H1 (cell line): ENCODE data around the gene C3AR1. TPM values are rescaled to one million over a fixed set of nuclear protein-coding genes. Genes with fewer than 3 reads are reported as not detected.

Source experiments
- CTCF ChIA-PET: fragments of 300-600 bp; sonication (Branson Sonifier 250); formaldehyde crosslinking; loops from one replicate; lab custom pipeline; 2021; ENCODE audit not compliant: partially characterized antibody; lab: Charles Lee
- POLR2A ChIA-PET: fragments of 300-600 bp; sonication (Branson Sonifier 250); formaldehyde crosslinking; loops from one replicate; lab custom pipeline; 2021; ENCODE audit warnings: inconsistent platforms; ENCODE audit not compliant: partially characterized antibody; lab: Charles Lee
- DNase-seq, 2 experiments: peaks; one replicate each; pipeline versions ENCODE4 v3.0.0 to v3.0.0-alpha.2; 2010 to 2022; ENCODE audit warnings: low spot score in 2 of 2, low read depth in 1 of 2, mixed read lengths in 1 of 2
- FAIRE-seq: peaks from 2 replicates; lab custom pipeline; 2011; peaks lifted over from hg19 to GRCh38; lab: Jason Lieb, UNC
- H2AFZ ChIP-seq: 2 replicates; pipeline ENCODE4 v1.8.1; 2012; ENCODE audit warnings: low read length, inconsistent platforms
- H2AK5ac ChIP-seq: 2 replicates; pipeline ENCODE4 v1.6.1; 2013; ENCODE audit warnings: low read depth, low read length
- H2BK120ac ChIP-seq: replicated peaks from 2 replicates; pipeline ENCODE3; 2013; ENCODE audit warnings: low read depth, low read length, inconsistent platforms
- H2BK12ac ChIP-seq: 2 replicates; pipeline ENCODE4 v1.6.1; 2013; ENCODE audit warnings: low read depth, low read length
- H2BK15ac ChIP-seq: 2 replicates; pipeline ENCODE4 v1.6.1; 2013; ENCODE audit warnings: low read length
- H2BK20ac ChIP-seq: 2 replicates; pipeline ENCODE4 v1.6.1; 2013; ENCODE audit warnings: low read length
- H2BK5ac ChIP-seq: 2 replicates; pipeline ENCODE4 v1.6.1; 2013; ENCODE audit warnings: low read depth, low read length
- H3K14ac ChIP-seq: 2 replicates; pipeline ENCODE4 v1.6.1; 2013; ENCODE audit warnings: inconsistent platforms; ENCODE audit not compliant: insufficient read length
- H3K18ac ChIP-seq: 2 replicates; pipeline ENCODE4 v1.6.1; 2013; ENCODE audit warnings: low read length; ENCODE audit errors: extremely low read depth
- H3K23ac ChIP-seq: 2 replicates; pipeline ENCODE4 v1.6.1; 2013; ENCODE audit warnings: inconsistent platforms; ENCODE audit not compliant: insufficient read length
- H3K23me2 ChIP-seq: 2 replicates; pipeline ENCODE4 v1.6.1; 2013; ENCODE audit warnings: low read depth, low read length
- H3K27ac ChIP-seq: 2 replicates; pipeline ENCODE4 v1.6.1; 2011; ENCODE audit warnings: low read depth, low read length, inconsistent platforms
- H3K27me3 ChIP-seq, 4 experiments: replicated peaks in 1 of 4; 1 replicate in 1 of 4; 2 replicates in 3 of 4; pipeline versions ENCODE4 v1.6.1 to v1.8.1; 2011 to 2013; ENCODE audit warnings: low read length in 3 of 4, mild to moderate bottlenecking in 3 of 4, inconsistent platforms in 2 of 4, mixed read lengths in 2 of 4, moderate library complexity in 1 of 4; ENCODE audit not compliant: control insufficient read depth in 3 of 4, insufficient read depth in 3 of 4; ENCODE audit errors: extremely low read depth in 1 of 4
- H3K36me3 ChIP-seq, 4 experiments: 2 replicates each; pipeline versions ENCODE4 v1.6.1 to v1.8.1; 2011 to 2013; ENCODE audit warnings: mild to moderate bottlenecking in 4 of 4, low read length in 3 of 4, moderate library complexity in 2 of 4, control low read depth in 1 of 4, inconsistent platforms in 1 of 4; ENCODE audit not compliant: insufficient read depth in 4 of 4, control insufficient read depth in 2 of 4
- H3K4ac ChIP-seq: replicated peaks from 2 replicates; pipeline ENCODE3; 2013; ENCODE audit warnings: low read length, low read depth, mixed read lengths, inconsistent platforms; ENCODE audit not compliant: insufficient read length
- H3K4me1 ChIP-seq, 4 experiments: replicated peaks in 1 of 4; 1 replicate in 1 of 4; 2 replicates in 3 of 4; pipeline versions ENCODE4 v1.6.1 to v1.8.1; 2011 to 2013; ENCODE audit warnings: low read length in 3 of 4, inconsistent platforms in 2 of 4, mixed read lengths in 1 of 4; ENCODE audit not compliant: insufficient read depth in 4 of 4, control insufficient read depth in 3 of 4
- H3K4me2 ChIP-seq, 2 experiments: 2 replicates each; pipeline versions ENCODE4 v1.6.1 to v1.8.1; 2011 to 2013; ENCODE audit warnings: low read depth in 2 of 2, low read length in 2 of 2, control low read depth in 1 of 2, inconsistent platforms in 1 of 2, mild to moderate bottlenecking in 1 of 2; ENCODE audit not compliant: insufficient read depth in 1 of 2
- H3K4me3 ChIP-seq, 4 experiments: fragments of 200-600, 300-600 bp in 1 of 4; sonication (generic), shearing (Covaris generic), sonication (Bioruptor Twin) in 1 of 4; 2 replicates each; pipeline versions ENCODE4 v1.5.1 to v1.8.1; 2011 to 2016; ENCODE audit warnings: low read length in 4 of 4, low read depth in 3 of 4, control low read depth in 2 of 4, inconsistent platforms in 2 of 4, mild to moderate bottlenecking in 2 of 4, mixed read lengths in 1 of 4, moderate library complexity in 1 of 4; ENCODE audit not compliant: insufficient read depth in 2 of 4; ENCODE audit errors: extremely low read depth in 1 of 4
- H3K56ac ChIP-seq: replicated peaks from 2 replicates; pipeline ENCODE3; 2013; ENCODE audit warnings: low read depth, mild to moderate bottlenecking, mixed read lengths, low read length, inconsistent platforms; ENCODE audit not compliant: insufficient read length
- H3K79me1 ChIP-seq: 2 replicates; pipeline ENCODE4 v1.6.1; 2013; ENCODE audit warnings: low read depth, low read length, control low read depth
- H3K79me2 ChIP-seq, 2 experiments: 2 replicates each; pipeline versions ENCODE4 v1.6.1 to v1.8.1; 2012 to 2013; ENCODE audit warnings: low read length in 2 of 2, mild to moderate bottlenecking in 2 of 2, inconsistent platforms in 1 of 2; ENCODE audit not compliant: insufficient read depth in 2 of 2, control insufficient read depth in 1 of 2
- H3K9ac ChIP-seq, 4 experiments: replicated peaks in 1 of 4; 1 replicate in 1 of 4; 2 replicates in 3 of 4; pipeline versions ENCODE4 v1.6.1 to v1.8.1; 2011 to 2013; ENCODE audit warnings: low read depth in 3 of 4, low read length in 3 of 4, control low read depth in 2 of 4, mild to moderate bottlenecking in 2 of 4, moderate library complexity in 2 of 4, inconsistent platforms in 1 of 4; ENCODE audit errors: extremely low read depth in 1 of 4
- H3K9me3 ChIP-seq, 2 experiments: 2 replicates each; pipeline versions ENCODE4 v1.6.1 to v1.8.1; 2012 to 2013; ENCODE audit warnings: mild to moderate bottlenecking in 2 of 2, moderate library complexity in 2 of 2, control low read depth in 1 of 2, inconsistent platforms in 1 of 2, low read depth in 1 of 2, low read length in 1 of 2, mixed read lengths in 1 of 2; ENCODE audit not compliant: insufficient read depth in 2 of 2
- H4K20me1 ChIP-seq, 2 experiments: replicated peaks in 1 of 2; 2 replicates each; pipeline versions ENCODE3 to v1.8.1; 2011 to 2013; ENCODE audit warnings: inconsistent platforms in 2 of 2, low read length in 2 of 2, mild to moderate bottlenecking in 1 of 2; ENCODE audit not compliant: insufficient read depth in 2 of 2, control insufficient read depth in 1 of 2
- H4K5ac ChIP-seq: 2 replicates; pipeline ENCODE4 v1.6.1; 2013; ENCODE audit warnings: low read length, low read depth, mixed read lengths, inconsistent platforms; ENCODE audit not compliant: insufficient read length
- H4K8ac ChIP-seq: 2 replicates; pipeline ENCODE4 v1.8.0; 2013; ENCODE audit warnings: mild to moderate bottlenecking, moderate library complexity, low read length, inconsistent platforms; ENCODE audit not compliant: insufficient read depth; ENCODE audit errors: extremely low read depth
- H4K91ac ChIP-seq: replicated peaks from 2 replicates; pipeline ENCODE3; 2013; ENCODE audit warnings: low read length, mixed read lengths, inconsistent platforms; ENCODE audit not compliant: insufficient read length
- BCL11A ChIP-seq, 2 experiments: IDR thresholded peaks; one replicate each; pipeline ENCODE4 v1.6.1; 2011; ENCODE audit warnings: low read depth in 2 of 2, low read length in 2 of 2, mild to moderate bottlenecking in 2 of 2
- BRCA1 ChIP-seq: IDR thresholded peaks from 2 replicates; pipeline ENCODE4 v1.6.1; 2012; ENCODE audit warnings: low read depth, low read length, improper control_type of control experiment
- CBX8 ChIP-seq: fragments of 300-800, 300-1000 bp; sonication (generic); IDR thresholded peaks from 2 replicates; pipeline ENCODE4 v1.7.1; 2016; ENCODE audit warnings: low read depth, low read length, borderline replicate concordance
- CHD2 ChIP-seq: IDR thresholded peaks from 2 replicates; pipeline ENCODE4 v1.6.1; 2012; ENCODE audit warnings: low read length, improper control_type of control experiment
- CREB1 ChIP-seq: IDR thresholded peaks from 2 replicates; pipeline ENCODE4 v1.6.1; 2012; ENCODE audit warnings: inconsistent platforms
- JUN ChIP-seq: IDR thresholded peaks from 2 replicates; pipeline ENCODE4 v1.6.1; 2011; ENCODE audit warnings: low read depth, mild to moderate bottlenecking, improper control_type of control experiment, low read length
- KDM4A ChIP-seq: IDR thresholded peaks from one replicate; pipeline ENCODE4 v1.7.1; 2012; ENCODE audit warnings: low read depth, mild to moderate bottlenecking, moderate library complexity, low read length, inconsistent platforms; ENCODE audit not compliant: severe bottlenecking
- MAFK ChIP-seq: IDR thresholded peaks from 2 replicates; pipeline ENCODE4 v1.6.1; 2012; ENCODE audit warnings: low read depth, mild to moderate bottlenecking, improper control_type of control experiment, low read length
- POLR2AphosphoS5 ChIP-seq: IDR thresholded peaks from 2 replicates; pipeline ENCODE4 v1.6.1; 2011; ENCODE audit warnings: low read depth, low read length
- POU5F1 ChIP-seq: IDR thresholded peaks from 2 replicates; pipeline ENCODE4 v1.6.1; 2011; ENCODE audit warnings: low read depth, mild to moderate bottlenecking, low read length, moderate library complexity
- RXRA ChIP-seq: IDR thresholded peaks from 2 replicates; pipeline ENCODE4 v1.6.1; 2011; ENCODE audit warnings: low read depth, mild to moderate bottlenecking, low read length, moderate library complexity; ENCODE audit not compliant: insufficient read depth
- TAF1 ChIP-seq: IDR thresholded peaks from 2 replicates; pipeline ENCODE4 v1.6.1; 2011; ENCODE audit warnings: mild to moderate bottlenecking, low read depth, low read length
- WGBS, 2 experiments: shearing (Covaris generic) in 1 of 2; methylation state at CpG; one replicate each; pipeline versions ENCODE4 v1.1.6 to v1.1.7; 2013 to 2015; ENCODE audit warnings: low lambda C conversion rate in 2 of 2, mixed read lengths in 2 of 2, inconsistent platforms in 1 of 2, low coverage in 1 of 2, missing lambda C conversion rate in 1 of 2; ENCODE audit not compliant: insufficient replicate concordance in 2 of 2, insufficient coverage in 1 of 2, insufficient read length in 1 of 2; ENCODE audit errors: extremely low coverage in 1 of 2, missing lambda C conversion rate in 1 of 2; 5-methylcytosine and 5-hydroxymethylcytosine counted together
- polyA plus RNA-seq, 7 experiments: library from polyadenylated mRNA; depleted of rRNA in 3 of 7; stranded (reverse) in 5 of 7; unstranded in 2 of 7; fragments of >200 nt in 5 of 7; fragments of 200-250 nt in 2 of 7; gene quantifications; 1 replicate in 5 of 7; 2 replicates in 1 of 7; 4 replicates in 1 of 7; pipeline versions ENCODE4 v1.2.1 to v1.2.3, GENCODE V29; 2011 to 2013; ENCODE audit warnings: missing spikeins in 2 of 7, mixed read lengths in 2 of 7
- total RNA-seq: library from RNA; stranded (reverse); fragmentation: NEBNext Ultra II Directional; extraction: Animal tissue kit (Norgen Biotek cat#: 25700); gene quantifications from 2 replicates; pipeline ENCODE4 v1.2.1, GENCODE V29; 2021
- TF ChIP-seq, protein P1 (sequence below): IDR thresholded peaks from 2 replicates; pipeline ENCODE4 v1.6.1; 2011; ENCODE audit warnings: low read length, improper control_type of control experiment

C3AR1 gene
- total and polyA plus RNA-seq, 2 of the 8 experiments (the other 6 are each of a cell fraction or from before 2014, with no cell fraction given) = not detected

DNA sequence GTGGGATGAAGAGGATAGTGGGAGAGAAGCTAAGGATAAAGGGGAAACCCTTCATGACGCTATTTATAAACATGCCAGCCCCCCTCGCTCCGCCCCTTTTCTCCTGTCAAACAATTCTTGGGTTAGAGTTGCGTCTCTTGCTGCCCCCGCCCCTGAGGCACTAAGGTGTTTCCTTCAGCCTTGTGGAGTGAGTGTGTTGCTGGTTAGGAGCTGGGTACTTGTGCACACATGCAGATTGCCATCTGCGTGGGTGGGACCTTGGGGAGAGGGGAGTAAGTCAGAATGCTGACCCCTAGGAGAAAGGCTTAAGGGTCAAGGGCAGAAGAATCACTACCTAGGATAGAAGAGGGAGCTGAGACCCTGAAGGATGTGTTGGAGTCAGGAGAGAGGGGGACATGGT, 28.2 kb downstream of the C3AR1 start:
- H3K18ac ChIP-seq = peak overlapping the region; percentile 93
- no peak overlapping the region for H3K14ac ChIP-seq
- DNase-seq (no peak), FAIRE-seq (no peak)
- H2BK120ac ChIP-seq = peak overlapping the region; percentile 59
- H3K4me3 ChIP-seq = peak overlapping the region in 3 of 4 experiments; percentile 29 to 52 (median 39); a peak in 6 of 8 replicates
- peak overlapping the region; percentile 31; the same call in 1 of the 2 replicates for H4K8ac ChIP-seq
- H3K9me3 ChIP-seq = no peaks in the 10 kb centered on the region
- H2BK15ac ChIP-seq = 0 out of 2 replicates have a peak overlapping the region, but pooled peaks have one; percentile 19
- H3K9ac ChIP-seq = no peak overlapping the region; a peak in 1 of 7 replicates
- H3K36me3 ChIP-seq = peaks cover 0 to 10% (median 4%) of the 10 kb centered on the region in 4 experiments; a peak in 2 of 8 replicates
- no peak overlapping the region for H2AFZ ChIP-seq
- no peak overlapping the region for H3K27ac ChIP-seq
- peak overlapping the region; percentile 84 to 98 for H3K4me2 ChIP-seq
- ChIA-PET POLR2A (interaction anchor here (0.9 kb wide), 1 partner anchor 12 kb away, joined by 7 read pairs; no protein-coding TSS in a partner anchor), CTCF (interaction anchor here (0.6 to 12.2 kb wide), 10 partner anchors 8 to 207 kb away, joined by 3 to 146 read pairs (median 4); no protein-coding TSS in a partner anchor)
- peak overlapping the region; percentile 52; the same call in 1 of the 2 replicates for H2BK20ac ChIP-seq
- peak overlapping the region; percentile 28 for H4K91ac ChIP-seq
- WGBS, 2 experiments = 49% methylated on average over 6 of the region's 6 CpGs; no CpG with 5 or more reads in 1 of the 2 experiments
- H2BK12ac ChIP-seq = peak overlapping the region; percentile 89; the same call in 1 of the 2 replicates
- peak overlapping the region; percentile 13 for H3K4ac ChIP-seq
- no peak overlapping the region for H4K5ac ChIP-seq
- H4K20me1 ChIP-seq = no peaks in the 10 kb centered on the region
- H3K23ac ChIP-seq = no peak overlapping the region
- no peaks in the 10 kb centered on the region for H3K27me3 ChIP-seq
- H3K23me2 ChIP-seq = peaks cover 14% of the 10 kb centered on the region; the same call in 1 of the 2 replicates
- H2BK5ac ChIP-seq = peak overlapping the region; percentile 93; the same call in 1 of the 2 replicates
- H3K79me2 ChIP-seq = peaks cover 0 to 21% of the 10 kb centered on the region in 2 experiments; a peak in 1 of 4 replicates
- 0 out of 2 replicates have a peak overlapping the region, but pooled peaks have one; percentile 45 for H2AK5ac ChIP-seq
- peaks cover 5% of the 10 kb centered on the region; the same call in 1 of the 2 replicates for H3K79me1 ChIP-seq
- H3K56ac ChIP-seq = no peak overlapping the region
- H3K4me1 ChIP-seq = peaks cover 21 to 37% (median 29%) of the 10 kb centered on the region in 4 experiments
- TF ChIP-seq BCL11A (IDR thresholded peaks at IDR 0.05; ENCODE audit: low read depth in 2 of 2, low read length in 2 of 2) (no peak), RXRA (no peak), CBX8 (no peak), KDM4A (no peak), BRCA1 (no peak), POU5F1 (no peak), POLR2AphosphoS5 (no peak), CREB1 (no peak), TAF1 (no peak), CHD2 (no peak), JUN (no peak), MAFK (no peak)
- TF ChIP-seq, protein P1, sequence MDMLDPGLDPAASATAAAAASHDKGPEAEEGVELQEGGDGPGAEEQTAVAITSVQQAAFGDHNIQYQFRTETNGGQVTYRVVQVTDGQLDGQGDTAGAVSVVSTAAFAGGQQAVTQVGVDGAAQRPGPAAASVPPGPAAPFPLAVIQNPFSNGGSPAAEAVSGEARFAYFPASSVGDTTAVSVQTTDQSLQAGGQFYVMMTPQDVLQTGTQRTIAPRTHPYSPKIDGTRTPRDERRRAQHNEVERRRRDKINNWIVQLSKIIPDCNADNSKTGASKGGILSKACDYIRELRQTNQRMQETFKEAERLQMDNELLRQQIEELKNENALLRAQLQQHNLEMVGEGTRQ = no peak
